B cell (primary cell): ENCODE measurements around the gene HOXC9. TPM values are rescaled to one million over a fixed set of nuclear protein-coding genes. Genes with fewer than 3 reads are reported as not detected.

Experiments used
- ATAC-seq: fragments of 200-7000 bp; cut with Tn5 transposase; one replicate; pipeline ENCODE4 v1.10.0; 2021; ENCODE audit warnings: low read depth, mild to moderate bottlenecking, moderate number of reproducible peaks, moderate library complexity
- CTCF ChIA-PET: fragments of 350-600 bp; sonication (Branson Sonifier 250); formaldehyde crosslinking; loops from one replicate; lab custom pipeline; 2021; ENCODE audit warnings: antibody characterized with exemption, inconsistent platforms; lab: Charles Lee
- POLR2A ChIA-PET: fragments of 350-600 bp; sonication (Branson Sonifier 250); formaldehyde crosslinking; loops from one replicate; lab custom pipeline; 2021; ENCODE audit warnings: antibody characterized with exemption; lab: Charles Lee
- DNase-seq: peaks from one replicate; pipeline ENCODE4 v3.0.0; 2013
- H2AFZ ChIP-seq: 2 replicates; pipeline ENCODE4 v1.6.1; 2012; ENCODE audit warnings: mild to moderate bottlenecking, low read depth, low read length; ENCODE audit not compliant: insufficient read depth, poor library complexity, severe bottlenecking
- H3K27ac ChIP-seq, 2 donors: 1 replicate in 1 of 2; 2 replicates in 1 of 2; pipeline ENCODE4 v1.5.1; 2012 to 2013; ENCODE audit warnings: low read length in 2 of 2, mild to moderate bottlenecking in 2 of 2, moderate library complexity in 1 of 2
- H3K27me3 ChIP-seq, 4 experiments: fragments of 200-600 bp in 1 of 4; sonication (generic) in 1 of 4; replicated peaks in 1 of 4; 1 replicate in 2 of 4; 2 replicates in 2 of 4; pipeline versions ENCODE4 v1.6.1 to v1.7.0; 2013 to 2016; ENCODE audit warnings: low read length in 3 of 4, mild to moderate bottlenecking in 2 of 4, mixed read lengths in 1 of 4, moderate library complexity in 1 of 4; ENCODE audit not compliant: insufficient read depth in 4 of 4, control insufficient read depth in 3 of 4; ENCODE audit errors: control extremely low read depth in 1 of 4
- H3K36me3 ChIP-seq, 2 experiments: replicated peaks in 1 of 2; 1 replicate in 1 of 2; 2 replicates in 1 of 2; pipeline versions ENCODE4 v1.6.1 to v1.7.1; 2013; ENCODE audit warnings: low read length in 1 of 2; ENCODE audit not compliant: insufficient read depth in 2 of 2, control insufficient read depth in 1 of 2; ENCODE audit errors: control extremely low read depth in 1 of 2, extremely low read depth in 1 of 2
- H3K4me1 ChIP-seq, 2 donors: fragments of 200-600 bp in 1 of 2; sonication (generic) in 1 of 2; 1 replicate in 1 of 2; 2 replicates in 1 of 2; pipeline versions ENCODE4 v1.5.1 to v1.6.1; 2013 to 2017; ENCODE audit warnings: low read length in 2 of 2; ENCODE audit not compliant: control insufficient read depth in 2 of 2, insufficient read depth in 2 of 2
- H3K4me2 ChIP-seq: replicated peaks from 2 replicates; pipeline ENCODE3; 2012; ENCODE audit warnings: mild to moderate bottlenecking, low read depth, low read length; ENCODE audit not compliant: poor library complexity, severe bottlenecking
- H3K4me3 ChIP-seq, 5 experiments: fragments of 200-600 bp in 1 of 5; sonication (generic) in 1 of 5; 1 replicate in 3 of 5; 2 replicates in 2 of 5; pipeline versions ENCODE4 v1.5.1 to v1.7.0; 2011 to 2016; ENCODE audit warnings: low read length in 4 of 5, mild to moderate bottlenecking in 4 of 5, low read depth in 2 of 5, control low read depth in 1 of 5, moderate library complexity in 1 of 5; ENCODE audit not compliant: insufficient read depth in 1 of 5; ENCODE audit errors: control extremely low read depth in 1 of 5, extremely low read depth in 1 of 5
- H3K79me2 ChIP-seq: fragments of 200-600 bp; sonication (generic); one replicate; pipeline ENCODE4 v1.6.0; 2016; ENCODE audit warnings: low read length; ENCODE audit not compliant: control insufficient read depth, insufficient read depth
- H3K9ac ChIP-seq: fragments of 200-600 bp; sonication (generic); 2 replicates; pipeline ENCODE4 v1.6.1; 2017; ENCODE audit warnings: mild to moderate bottlenecking, low read length, moderate library complexity
- H3K9me3 ChIP-seq, 3 donors: one replicate each; pipeline versions ENCODE4 v1.6.1 to v1.7.1; 2013; ENCODE audit warnings: low read length in 2 of 3; ENCODE audit not compliant: control insufficient read depth in 2 of 3, insufficient read depth in 1 of 3; ENCODE audit errors: control extremely low read depth in 1 of 3
- H4K20me1 ChIP-seq: 2 replicates; pipeline ENCODE4 v1.6.0; 2012; ENCODE audit warnings: mild to moderate bottlenecking, low read length; ENCODE audit not compliant: insufficient read depth, control insufficient read depth, poor library complexity, severe bottlenecking
- H3K27ac Mint-ChIP-seq: one replicate; pipeline ENCODE4 v1.8.0; 2021; ENCODE audit warnings: mixed read lengths
- H3K27me3 Mint-ChIP-seq: one replicate; pipeline ENCODE4 v1.8.0; 2021; ENCODE audit warnings: mixed read lengths
- H3K4me1 Mint-ChIP-seq: one replicate; pipeline ENCODE4 v1.8.0; 2021; ENCODE audit warnings: mixed read lengths
- H3K4me3 Mint-ChIP-seq: one replicate; pipeline ENCODE4 v1.8.0; 2021; ENCODE audit warnings: mixed read lengths
- H3K9me3 Mint-ChIP-seq: one replicate; pipeline ENCODE4 v1.8.0; 2022; ENCODE audit warnings: mixed read lengths; ENCODE audit not compliant: insufficient read depth
- CTCF ChIP-seq: fragments of 200-600 bp; IDR thresholded peaks from one replicate; pipeline ENCODE4 v1.8.0; 2022; ENCODE audit warnings: antibody characterized with exemption, mild to moderate bottlenecking
- EZH2 ChIP-seq: IDR thresholded peaks from 2 replicates; pipeline ENCODE4 v1.6.1; 2012; ENCODE audit warnings: borderline replicate concordance, low read depth, mild to moderate bottlenecking, moderate library complexity, low read length; ENCODE audit not compliant: insufficient read depth, poor library complexity, severe bottlenecking
- WGBS: methylation state at CpG from one replicate; pipeline ENCODE4 v1.1.5; 2013; ENCODE audit warnings: missing lambda C conversion rate; ENCODE audit not compliant: insufficient coverage; 5-methylcytosine and 5-hydroxymethylcytosine counted together
- intact Hi-C: fragments of 100-400 bp; cut with micrococcal nuclease; formaldehyde crosslinking; loops from one replicate; pipeline ENCODE4 v1.10.0; 2022
- polyA plus RNA-seq: library from polyadenylated mRNA; depleted of rRNA; stranded (reverse); fragments of >200 nt; gene quantifications from 2 replicates; pipeline ENCODE4 v1.2.3, GENCODE V29; 2012
- total RNA-seq, 2 donors: library from RNA; stranded (reverse); fragments of 120-200 nt in 1 of 2; gene quantifications; 1 replicate in 1 of 2; 2 replicates in 1 of 2; pipeline versions ENCODE4 v1.2.3 to v1.2.4, GENCODE V29; 2013 to 2022

The HOXC9 gene
- total and polyA plus RNA-seq, 2 donors (not counting 1 experiment from before 2014, with no cell fraction given), result not detected

- H3K4me3 Mint-ChIP-seq, result no peak overlapping the region
- H3K9me3 Mint-ChIP-seq, result peaks cover 2% of the 10 kb centered on the region
- Histone ChIP-seq H3K36me3 (no peaks in the 10 kb centered on the region), H2AFZ (no peak overlapping the region), H3K4me1 (peaks cover 25 to 41% of the 10 kb centered on the region in 2 donors), H3K27me3 (peaks cover 0 to 97% (median 85%) of the 10 kb centered on the region in 4 experiments), H3K9me3 (peaks cover 0 to 78% (median 9%) of the 10 kb centered on the region in 3 donors), H3K27ac (no peak overlapping the region), H3K4me2 (no peak overlapping the region), H3K9ac (no peak overlapping the region), H3K79me2 (no peaks in the 10 kb centered on the region), H4K20me1 (no peaks in the 10 kb centered on the region), H3K4me3 (no peak overlapping the region)
- 9% methylated on average over 10 of the region's 11 CpGs for WGBS
- ChIA-PET CTCF (no interaction called here), POLR2A (interaction anchor here (0.6 kb wide), 1 partner anchor 15 kb away, joined by 12 read pairs; no protein-coding TSS in a partner anchor)
- peaks cover 21% of the 10 kb centered on the region for H3K4me1 Mint-ChIP-seq
- no peak overlapping the region for H3K27ac Mint-ChIP-seq
- intact Hi-C loops, result loop anchor here (5.0 kb wide), 1 partner anchor 34 kb away; no protein-coding TSS in a partner anchor
- DNase-seq (no peak), ATAC-seq (no peak)
- TF ChIP-seq EZH2, result no peak
- TF ChIP-seq CTCF, result no peak
- peaks cover 82% of the 10 kb centered on the region for H3K27me3 Mint-ChIP-seq
Measured at GRCh38 chr12:53977596-53978445, 22.1 kb upstream of the HOXC9 start.
